Activated CD8-positive, alpha-beta memory T cell treated with anti-CD3 and anti-CD28 coated beads for 48 hours (primary cell): Measurements from ENCODE around the gene KDELR3.

ENCODE experiments used
- DNase-seq, 3 experiments: peaks; one replicate each; pipeline ENCODE4 v3.0.0-alpha.2; 2020; ENCODE audit warnings: low read depth in 2 of 3, low spot score in 2 of 3

The KDELR3 gene

GRCh38 chr22:38510416-38510970 lies 42.6 kb downstream of the KDELR3 start:
- no peak for DNase-seq

- DNase-seq, result no peak
Measured at GRCh38 chr22:38513063-38513462, 45.2 kb downstream of the KDELR3 start.

GRCh38 chr22:38518620-38519019 lies 50.7 kb downstream of the KDELR3 start:
- no peak for DNase-seq

- DNase-seq, result no peak
Measured at GRCh38 chr22:38519453-38520250, 51.8 kb downstream of the KDELR3 start.

- DNase-seq, result no peak
Measured at GRCh38 chr22:38523029-38523428, 55.1 kb downstream of the KDELR3 start.

GRCh38 chr22:38523479-38523878 lies 55.6 kb downstream of the KDELR3 start:
- DNase-seq, result no peak

GRCh38 chr22:38524429-38524828 lies 56.5 kb downstream of the KDELR3 start:
- DNase-seq, result no peak

GRCh38 chr22:38531251-38531938 lies 63.5 kb downstream of the KDELR3 start:
- DNase-seq, result no peak
